Ovary (tissue), 3 donors: ENCODE measurements around the gene CA6.

Source experiments
- EP300 ChIP-seq: sonication (generic); formaldehyde crosslinking; IDR thresholded peaks from one replicate; pipeline ENCODE4 v1.6.1; 2017; ENCODE audit warnings: antibody characterized with exemption
- POLR2A ChIP-seq: fragments of 450-650 bp; IDR thresholded peaks from one replicate; pipeline ENCODE4 v1.6.1; 2017; ENCODE audit warnings: antibody characterized with exemption, mild to moderate bottlenecking, moderate library complexity
- TF ChIP-seq, protein P1 (sequence below), 3 donors: fragments of 450-650 bp in 2 of 3; fragments of 200-600 bp in 1 of 3; IDR thresholded peaks; one replicate each; pipeline versions ENCODE4 v1.5.1 to v1.8.0; 2016 to 2022; ENCODE audit warnings: antibody characterized with exemption in 3 of 3, mild to moderate bottlenecking in 1 of 3
- donor health status: DM: no; HTN: no; CAD: no.

GRCh38 chr1:8951231-8951630, 5.6 kb downstream of the CA6 start:
- TF ChIP-seq POLR2A: no peak
- TF ChIP-seq, protein P1, sequence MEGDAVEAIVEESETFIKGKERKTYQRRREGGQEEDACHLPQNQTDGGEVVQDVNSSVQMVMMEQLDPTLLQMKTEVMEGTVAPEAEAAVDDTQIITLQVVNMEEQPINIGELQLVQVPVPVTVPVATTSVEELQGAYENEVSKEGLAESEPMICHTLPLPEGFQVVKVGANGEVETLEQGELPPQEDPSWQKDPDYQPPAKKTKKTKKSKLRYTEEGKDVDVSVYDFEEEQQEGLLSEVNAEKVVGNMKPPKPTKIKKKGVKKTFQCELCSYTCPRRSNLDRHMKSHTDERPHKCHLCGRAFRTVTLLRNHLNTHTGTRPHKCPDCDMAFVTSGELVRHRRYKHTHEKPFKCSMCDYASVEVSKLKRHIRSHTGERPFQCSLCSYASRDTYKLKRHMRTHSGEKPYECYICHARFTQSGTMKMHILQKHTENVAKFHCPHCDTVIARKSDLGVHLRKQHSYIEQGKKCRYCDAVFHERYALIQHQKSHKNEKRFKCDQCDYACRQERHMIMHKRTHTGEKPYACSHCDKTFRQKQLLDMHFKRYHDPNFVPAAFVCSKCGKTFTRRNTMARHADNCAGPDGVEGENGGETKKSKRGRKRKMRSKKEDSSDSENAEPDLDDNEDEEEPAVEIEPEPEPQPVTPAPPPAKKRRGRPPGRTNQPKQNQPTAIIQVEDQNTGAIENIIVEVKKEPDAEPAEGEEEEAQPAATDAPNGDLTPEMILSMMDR (IDR thresholded peaks at IDR 0.05): no peak
- no peak for TF ChIP-seq EP300
